DND-41 (cell line): ENCODE measurements around the gene ADCYAP1.

Experiments used
- ATAC-seq: fragments of 200-7000 bp; cut with Tn5 transposase; 3 replicates; pipeline ENCODE4 v1.9.1; 2021; ENCODE audit warnings: low read depth; ENCODE audit not compliant: insufficient read depth
- DNase-seq: peaks from one replicate; pipeline ENCODE4 v3.0.0-alpha.2; 2020
- H2AFZ ChIP-seq: 2 replicates; pipeline ENCODE4 v1.6.0; 2012; ENCODE audit warnings: low read depth, low read length
- H3K27ac ChIP-seq: 2 replicates; pipeline ENCODE4 v1.5.1; 2012; ENCODE audit warnings: low read length, inconsistent platforms
- H3K27me3 ChIP-seq: fragments of 200-600 bp; sonication (generic); 2 replicates; pipeline ENCODE4 v1.6.0; 2012; ENCODE audit warnings: low read length, mild to moderate bottlenecking, inconsistent platforms; ENCODE audit not compliant: insufficient read depth, poor library complexity
- H3K36me3 ChIP-seq: 2 replicates; pipeline ENCODE4 v1.5.1; 2012; ENCODE audit warnings: low read length, inconsistent platforms; ENCODE audit not compliant: insufficient read depth
- H3K4me1 ChIP-seq: 2 replicates; pipeline ENCODE4 v1.5.1; 2012; ENCODE audit warnings: mild to moderate bottlenecking, low read length; ENCODE audit not compliant: insufficient read depth
- H3K4me2 ChIP-seq: 2 replicates; pipeline ENCODE4 v1.6.0; 2012; ENCODE audit warnings: mild to moderate bottlenecking, moderate library complexity, low read length, inconsistent platforms; ENCODE audit not compliant: insufficient read depth
- H3K4me3 ChIP-seq, 2 experiments: fragments of 200-600 bp in 1 of 2; shearing (Covaris generic) in 1 of 2; 2 replicates each; pipeline ENCODE4 v1.5.1; 2012 to 2016; ENCODE audit warnings: inconsistent platforms in 2 of 2, low read length in 2 of 2, mild to moderate bottlenecking in 2 of 2, low read depth in 1 of 2, moderate library complexity in 1 of 2
- H3K79me2 ChIP-seq: 2 replicates; pipeline ENCODE4 v1.6.0; 2012; ENCODE audit warnings: low read length, inconsistent platforms; ENCODE audit not compliant: insufficient read depth
- H3K9ac ChIP-seq: 2 replicates; pipeline ENCODE4 v1.6.0; 2012; ENCODE audit warnings: low read depth, mild to moderate bottlenecking, inconsistent platforms, low read length, moderate library complexity
- H3K9me3 ChIP-seq: 2 replicates; pipeline ENCODE4 v1.5.1; 2012; ENCODE audit warnings: low read length, moderate library complexity, mild to moderate bottlenecking, inconsistent platforms; ENCODE audit not compliant: insufficient read depth, severe bottlenecking
- H4K20me1 ChIP-seq: 2 replicates; pipeline ENCODE4 v1.6.0; 2012; ENCODE audit warnings: low read length; ENCODE audit not compliant: insufficient read depth
- CTCF ChIP-seq: IDR thresholded peaks from 2 replicates; pipeline ENCODE4 v1.5.1; 2012; ENCODE audit warnings: borderline replicate concordance, low read length, moderate library complexity, mild to moderate bottlenecking; ENCODE audit not compliant: poor library complexity, severe bottlenecking; ENCODE audit errors: extremely low read depth
- EZH2 ChIP-seq: IDR thresholded peaks from 3 replicates; pipeline ENCODE4 v1.6.1; 2012; ENCODE audit warnings: borderline replicate concordance, low read depth, mild to moderate bottlenecking, moderate library complexity, low read length, inconsistent platforms; ENCODE audit not compliant: severe bottlenecking

Gene ADCYAP1

GRCh38 chr18:905948-906415 lies 1.3 kb downstream of the ADCYAP1 start:
- no peak overlapping the region for H3K4me3 ChIP-seq
- no peak overlapping the region for H3K9ac ChIP-seq
- no peaks in the 10 kb centered on the region for H3K9me3 ChIP-seq
- H3K27ac ChIP-seq, result no peak overlapping the region
- peaks cover 11% of the 10 kb centered on the region for H3K4me1 ChIP-seq
- H2AFZ ChIP-seq, result no peak overlapping the region
- H3K27me3 ChIP-seq, result no peaks in the 10 kb centered on the region
- DNase-seq (no peak), ATAC-seq (no peak)
- H3K36me3 ChIP-seq, result no peaks in the 10 kb centered on the region
- no peaks in the 10 kb centered on the region for H4K20me1 ChIP-seq
- no peak overlapping the region for H3K4me2 ChIP-seq
- no peaks in the 10 kb centered on the region for H3K79me2 ChIP-seq
- TF ChIP-seq CTCF (no peak), EZH2 (no peak)

- peaks cover 17% of the 10 kb centered on the region for H3K4me1 ChIP-seq
- no peak overlapping the region for H3K9ac ChIP-seq
- H3K4me2 ChIP-seq, result no peak overlapping the region
- ATAC-seq, result no peak
- H3K4me3 ChIP-seq, result no peak overlapping the region
- no peaks in the 10 kb centered on the region for H3K79me2 ChIP-seq
- no peaks in the 10 kb centered on the region for H3K9me3 ChIP-seq
- H2AFZ ChIP-seq, result no peak overlapping the region
- H3K36me3 ChIP-seq, result no peaks in the 10 kb centered on the region
- no peak for TF ChIP-seq EZH2
- no peak for TF ChIP-seq CTCF
- DNase-seq, result no peak
- no peaks in the 10 kb centered on the region for H3K27me3 ChIP-seq
- H3K27ac ChIP-seq, result no peak overlapping the region
- no peaks in the 10 kb centered on the region for H4K20me1 ChIP-seq
These were observed 1.9 kb downstream of the ADCYAP1 start for GRCh38 chr18:906416-907114.

GRCh38 chr18:907115-907884 lies 2.6 kb downstream of the ADCYAP1 start:
- no peaks in the 10 kb centered on the region for H3K27me3 ChIP-seq
- H3K9ac ChIP-seq, result no peak overlapping the region
- no peak overlapping the region for H3K4me2 ChIP-seq
- no peaks in the 10 kb centered on the region for H3K36me3 ChIP-seq
- no peaks in the 10 kb centered on the region for H3K9me3 ChIP-seq
- H3K27ac ChIP-seq, result no peak overlapping the region
- ATAC-seq, result no peak
- no peak for DNase-seq
- no peak overlapping the region for H3K4me3 ChIP-seq
- no peak overlapping the region for H2AFZ ChIP-seq
- peaks cover 25% of the 10 kb centered on the region for H3K4me1 ChIP-seq
- no peaks in the 10 kb centered on the region for H4K20me1 ChIP-seq
- no peak for TF ChIP-seq EZH2
- no peak for TF ChIP-seq CTCF
- H3K79me2 ChIP-seq, result no peaks in the 10 kb centered on the region
